Stimulated activated CD4-positive, alpha-beta T cell treated with anti-CD3 and anti-CD28 coated beads, TNF-alpha, amount 100 ng/mL, for 48 hours (primary cell): Measurements from ENCODE around the gene PARN.
"Not testable (repeated sequence)": the region's sequence is repeated elsewhere in the genome, so short reads cannot be mapped to it uniquely, and the experiment has no call there.

ENCODE experiments used
- DNase-seq, 3 donors: peaks; one replicate each; pipeline ENCODE4 v3.0.0-alpha.2; 2020; ENCODE audit warnings: low read depth in 3 of 3

Gene PARN

GRCh38 chr16:14574698-14575415 is 55.2 kb downstream of the PARN start:
- DNase-seq = not testable (repeated sequence)

GRCh38 chr16:14572535-14572934 is 57.5 kb downstream of the PARN start:
- DNase-seq = no peak

- no peak for DNase-seq
These were observed 60.8 kb downstream of the PARN start for GRCh38 chr16:14569213-14569612.

GRCh38 chr16:14566599-14566998 is 63.5 kb downstream of the PARN start:
- DNase-seq = no peak

GRCh38 chr16:14565688-14566025 is 64.4 kb downstream of the PARN start:
- DNase-seq = no peak

- DNase-seq = no peak
These were observed 65.0 kb downstream of the PARN start for GRCh38 chr16:14564861-14565687.

- no peak for DNase-seq
These were observed 65.7 kb downstream of the PARN start for GRCh38 chr16:14564323-14564722.

- no peak for DNase-seq
These were observed 67.2 kb downstream of the PARN start for GRCh38 chr16:14562691-14563491.

GRCh38 chr16:14560523-14560922 is 69.5 kb downstream of the PARN start:
- DNase-seq = no peak

GRCh38 chr16:14559809-14560241 is 70.2 kb downstream of the PARN start:
- DNase-seq = no peak

GRCh38 chr16:14553447-14553846 is 76.6 kb downstream of the PARN start:
- DNase-seq = no peak

- no peak for DNase-seq
These were observed 80.3 kb downstream of the PARN start for GRCh38 chr16:14549789-14550153.

- no peak for DNase-seq
These were observed 80.9 kb downstream of the PARN start for GRCh38 chr16:14548933-14549788.

- DNase-seq = no peak
These were observed 84.6 kb downstream of the PARN start for GRCh38 chr16:14545346-14545884.

GRCh38 chr16:14544846-14545245 is 85.2 kb downstream of the PARN start:
- not testable (repeated sequence) for DNase-seq

- DNase-seq = no peak
These were observed 90.4 kb downstream of the PARN start for GRCh38 chr16:14539631-14540030.

- DNase-seq = no peak
These were observed 90.9 kb downstream of the PARN start for GRCh38 chr16:14539156-14539555.

- no peak for DNase-seq
These were observed 91.5 kb downstream of the PARN start for GRCh38 chr16:14538604-14539003.

- no peak for DNase-seq
These were observed 98.4 kb downstream of the PARN start for GRCh38 chr16:14531613-14532012.

- no peak for DNase-seq
These were observed 99.0 kb downstream of the PARN start for GRCh38 chr16:14531101-14531500.

GRCh38 chr16:14530046-14530445 is 100.0 kb downstream of the PARN start:
- no peak for DNase-seq
